ENCODE data around the gene ZBTB45. TPM values are rescaled to one million over a fixed set of nuclear protein-coding genes. Genes with fewer than 3 reads are reported as not detected.

The ZBTB45 gene
- total RNA-seq = 10 to 100 TPM in 1 of 4 donors, 1 to 10 TPM in 3; 6.9 to 17.7 (median 8.5) TPM

- H3K36me3 ChIP-seq = peaks cover 14 to 15% of the 10 kb centered on the region in 2 donors
- intact Hi-C loops (cut with DNase I) = no loop called here
Measured at GRCh38 chr19:58519355-58520256, at the start of gene ZBTB45. Gene ZBTB45, minus strand, starts transcription at chr19:58519810. Its CDS starts 2,137 bp downstream, at chr19:58517673.

DNA sequence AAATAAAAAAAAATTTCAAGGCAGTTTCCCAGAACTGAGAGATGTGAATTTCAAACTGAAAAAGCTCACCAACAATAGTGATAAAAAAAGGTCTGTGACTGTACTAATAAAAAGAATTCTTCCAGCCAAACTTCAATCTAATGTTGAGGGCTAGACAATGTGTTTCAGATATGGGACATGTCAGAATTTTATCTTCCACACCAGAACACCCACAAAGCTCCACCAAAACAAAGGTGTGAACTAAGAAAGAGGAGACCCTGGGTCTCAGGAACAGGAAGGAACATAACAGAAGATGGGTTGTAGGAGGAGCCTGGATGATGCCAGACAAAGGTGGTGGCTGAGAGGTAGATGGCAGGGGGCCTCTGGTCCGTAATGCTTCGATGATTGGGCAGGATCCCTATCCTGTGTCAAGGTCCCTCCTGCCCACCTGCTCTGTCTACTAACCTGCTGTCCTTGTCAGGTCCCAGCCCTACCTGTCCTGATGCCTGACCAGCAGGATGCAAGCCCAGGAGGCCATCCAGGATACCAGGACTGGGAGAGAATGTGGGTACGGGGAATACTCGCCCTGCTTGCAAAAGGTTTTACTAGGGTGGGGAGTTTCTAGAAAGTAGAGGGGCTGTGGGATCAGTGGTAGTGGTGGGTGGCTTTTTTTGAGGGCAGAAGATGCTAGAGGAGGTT is 49.0 kb upstream of the ZBTB45 start:
- 79 to 91% methylated on average over 4 of the region's 4 CpGs for WGBS, 2 donors
- Histone ChIP-seq H3K27me3 (no peaks in the 10 kb centered on the region), H3K4me3 (replicated peaks in 1 of 3) (no peak overlapping the region), H3K27ac (no peak overlapping the region), H3K4me1 (peaks cover 7% of the 10 kb centered on the region in 2 donors), H3K36me3 (peaks cover 13 to 17% of the 10 kb centered on the region in 2 donors), H3K9me3 (no peaks in the 10 kb centered on the region)
- intact Hi-C loops (cut with DNase I) = no loop called here
- DNase-seq = peak in 1 of 2 donors; percentile 0
- TF ChIP-seq POLR2A (IDR thresholded peaks at IDR 0.05) = no peak
- no peak for TF ChIP-seq CTCF (IDR thresholded peaks at IDR 0.05)

More at GRCh38 chr19:58519355-58520256, at the start of gene ZBTB45:
- no peaks in the 10 kb centered on the region for H3K9me3 ChIP-seq
- TF ChIP-seq POLR2A (IDR thresholded peaks at IDR 0.05) (peak in 1 of 2 donors; percentile 68), CTCF (IDR thresholded peaks at IDR 0.05) (peak in 5 of 6 experiments; percentile 50 to 89 (median 65))
- peaks cover 19 to 28% of the 10 kb centered on the region in 2 donors for H3K4me1 ChIP-seq
- WGBS, 2 donors = 1% methylated on average over 36 to 45 of the region's 87 CpGs
- H3K27ac ChIP-seq = peak within 1 kb of the TSS; percentile 80 to 97 (median 86)
- peak; percentile 92 to 93 for DNase-seq
- H3K27me3 ChIP-seq = no peaks in the 10 kb centered on the region
- H3K4me3 ChIP-seq (replicated peaks in 1 of 3) = peak within 1 kb of the TSS; percentile 56 to 83 (median 67)

DNA sequence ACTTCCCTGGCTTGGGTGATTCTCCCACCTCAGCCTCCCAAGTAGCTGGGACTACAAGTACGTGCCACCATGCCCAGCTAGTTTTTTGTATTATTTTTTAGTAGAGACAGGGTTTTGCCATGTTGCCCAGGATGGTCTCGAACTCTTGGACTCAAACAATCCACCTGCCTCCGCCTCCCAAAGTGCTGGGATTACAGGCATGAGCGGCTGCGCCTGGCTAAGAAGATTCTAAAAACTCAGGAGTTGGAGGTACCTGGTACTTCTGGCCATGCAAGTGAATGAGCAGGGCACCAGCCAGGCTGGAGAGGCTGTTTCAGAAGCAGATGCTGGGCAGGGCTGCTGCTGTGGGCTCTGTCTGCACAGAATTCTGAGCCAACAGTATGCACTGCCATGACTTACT is 47.4 kb upstream of the ZBTB45 start:
- Histone ChIP-seq H3K36me3 (peaks cover 13 to 17% of the 10 kb centered on the region in 2 donors), H3K27ac (no peak overlapping the region), H3K4me3 (replicated peaks in 1 of 3) (no peak overlapping the region), H3K4me1 (peaks cover 14 to 18% of the 10 kb centered on the region in 2 donors), H3K27me3 (no peaks in the 10 kb centered on the region), H3K9me3 (no peaks in the 10 kb centered on the region)
- intact Hi-C loops (cut with DNase I) = no loop called here
- WGBS, 2 donors = 99 to 100% methylated on average over 5 of the region's 5 CpGs
- DNase-seq = peak in 1 of 2 donors; percentile 0
- no peak for TF ChIP-seq CTCF (IDR thresholded peaks at IDR 0.05)
- no peak for TF ChIP-seq POLR2A (IDR thresholded peaks at IDR 0.05)

DNA sequence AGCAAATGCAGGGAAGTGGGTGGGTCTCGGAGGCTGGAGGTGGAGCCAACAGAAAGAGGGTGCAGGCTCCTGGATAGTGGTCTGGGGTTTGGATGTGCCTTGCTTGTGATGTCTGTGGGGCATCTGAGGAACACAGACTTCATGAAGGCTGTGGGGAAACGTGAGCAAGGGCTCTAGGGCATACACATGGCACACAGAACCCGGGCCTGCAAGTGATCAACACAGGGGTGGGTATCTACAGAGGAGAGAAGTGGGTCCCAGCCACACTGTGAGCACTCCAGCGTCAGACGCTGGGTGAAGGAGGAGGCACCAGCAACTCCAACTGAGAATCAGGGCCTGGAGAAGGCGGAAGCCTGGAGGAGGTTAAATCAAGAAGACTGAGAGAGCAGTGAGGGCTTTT is 44.2 kb upstream of the ZBTB45 start:
- Histone ChIP-seq H3K27ac (no peak overlapping the region), H3K4me1 (peaks cover 24 to 34% of the 10 kb centered on the region in 2 donors), H3K4me3 (replicated peaks in 1 of 3) (no peak overlapping the region), H3K9me3 (no peaks in the 10 kb centered on the region), H3K27me3 (no peaks in the 10 kb centered on the region), H3K36me3 (peaks cover 0 to 3% of the 10 kb centered on the region in 2 donors)
- 68 to 71% methylated on average over 6 of the region's 6 CpGs for WGBS, 2 donors
- intact Hi-C loops (cut with DNase I) = no loop called here
- TF ChIP-seq CTCF (IDR thresholded peaks at IDR 0.05) (no peak), POLR2A (IDR thresholded peaks at IDR 0.05) (no peak)
- peak in 1 of 2 donors; percentile 2 for DNase-seq

All from thyroid gland (tissue), 4 donors.